Urothelium cell line (cell line): ENCODE measurements around the gene RNF41.
"Not testable (repeated sequence)": the region's sequence is repeated elsewhere in the genome, so short reads cannot be mapped to it uniquely, and the experiment has no call there.

Source experiments
- DNase-seq: peaks from one replicate; pipeline ENCODE4 v3.0.0; 2011; ENCODE audit warnings: low spot score, mixed read lengths
- FAIRE-seq: peaks from 2 replicates; lab custom pipeline; 2011; peaks lifted over from hg19 to GRCh38; lab: Jason Lieb, UNC

The RNF41 gene

DNA sequence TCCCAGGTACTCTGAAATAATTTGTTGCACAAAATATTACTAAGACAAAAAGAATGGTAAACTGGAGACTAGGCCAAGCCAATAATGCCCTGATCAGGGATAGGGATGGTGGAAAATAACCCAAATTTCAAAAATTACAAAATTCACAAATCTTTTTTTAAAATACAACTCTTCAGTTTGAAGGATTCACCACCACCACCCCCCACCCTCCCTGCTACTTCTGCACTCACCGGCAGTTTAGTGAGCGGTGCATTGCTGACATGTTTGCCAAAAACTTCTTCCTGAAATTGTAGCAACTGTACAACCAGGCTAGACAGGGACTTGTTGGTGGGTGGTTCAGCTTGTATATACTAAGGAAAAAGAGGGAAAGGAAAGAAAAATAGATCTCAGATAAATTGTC is 34.8 kb downstream of the RNF41 start:
- no peak for FAIRE-seq

DNA sequence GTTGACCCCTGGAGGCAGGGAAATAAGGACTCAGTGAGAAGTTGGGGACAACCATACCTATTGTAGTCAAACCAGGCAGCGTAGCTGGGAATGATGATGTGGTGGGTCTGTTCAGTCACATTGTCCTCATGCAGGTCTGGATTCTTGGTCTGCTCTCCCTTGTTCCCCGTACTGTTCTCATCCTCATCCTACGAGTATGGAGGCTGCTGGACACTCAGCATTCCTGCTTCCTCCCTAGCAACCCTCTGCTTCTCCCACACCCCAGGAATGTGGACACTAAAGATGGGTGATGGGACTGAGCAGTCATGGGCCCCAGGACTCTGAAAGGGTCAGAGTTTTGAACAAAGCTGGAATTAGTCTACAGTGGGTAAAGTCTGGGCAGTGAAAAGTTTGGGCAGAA is 43.4 kb downstream of the RNF41 start:
- DNase-seq = no peak
- no peak for FAIRE-seq

More for the DNA sequence above, 34.8 kb downstream of the RNF41 start:
- DNase-seq = no peak

DNA sequence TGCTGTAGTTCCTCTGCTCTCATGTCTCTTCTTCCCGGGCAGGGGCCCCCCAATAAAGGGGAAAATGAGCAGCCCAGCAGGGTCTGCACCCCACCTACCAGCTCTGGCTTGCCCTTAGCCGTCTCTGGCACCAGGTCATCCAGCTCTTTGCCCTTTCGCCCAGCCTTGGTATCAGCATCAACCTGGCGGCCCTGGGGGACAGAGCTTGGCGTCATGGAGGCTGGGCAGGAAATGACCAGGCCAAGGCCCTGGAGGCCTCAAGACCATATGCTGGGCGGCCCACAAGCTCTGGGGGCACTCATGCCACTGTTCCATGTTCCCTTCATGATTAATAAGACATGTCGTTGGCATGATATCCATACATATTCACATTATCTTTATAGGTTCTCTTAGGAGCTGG is 48.9 kb downstream of the RNF41 start:
- DNase-seq (no peak), FAIRE-seq (no peak)

DNA sequence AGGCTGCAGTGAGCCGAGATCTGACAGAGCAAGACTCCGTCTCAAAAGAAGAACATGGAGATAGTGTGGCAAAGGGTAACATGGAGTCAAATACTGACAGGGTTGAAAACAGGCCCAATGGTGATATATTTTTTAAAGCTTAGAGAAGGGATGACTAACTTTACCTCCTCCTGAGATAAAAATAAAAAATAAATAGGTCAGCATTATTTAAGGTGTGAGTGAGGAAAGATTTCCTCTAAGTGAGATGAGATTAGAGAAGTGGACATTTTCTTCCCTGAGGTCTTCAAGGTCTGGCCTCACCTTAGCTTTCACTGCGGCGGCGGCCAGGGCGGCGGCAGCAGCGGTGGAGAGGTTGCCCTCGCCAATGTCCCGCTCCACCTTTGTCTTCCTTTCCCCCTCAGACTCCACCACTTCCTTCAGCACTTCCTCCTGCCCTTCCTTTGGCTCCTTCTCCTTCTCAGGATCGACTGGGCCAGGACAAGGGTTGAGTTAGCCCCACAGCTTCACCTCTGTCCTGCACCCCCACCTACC is 52.4 kb downstream of the RNF41 start:
- no peak for FAIRE-seq

DNA sequence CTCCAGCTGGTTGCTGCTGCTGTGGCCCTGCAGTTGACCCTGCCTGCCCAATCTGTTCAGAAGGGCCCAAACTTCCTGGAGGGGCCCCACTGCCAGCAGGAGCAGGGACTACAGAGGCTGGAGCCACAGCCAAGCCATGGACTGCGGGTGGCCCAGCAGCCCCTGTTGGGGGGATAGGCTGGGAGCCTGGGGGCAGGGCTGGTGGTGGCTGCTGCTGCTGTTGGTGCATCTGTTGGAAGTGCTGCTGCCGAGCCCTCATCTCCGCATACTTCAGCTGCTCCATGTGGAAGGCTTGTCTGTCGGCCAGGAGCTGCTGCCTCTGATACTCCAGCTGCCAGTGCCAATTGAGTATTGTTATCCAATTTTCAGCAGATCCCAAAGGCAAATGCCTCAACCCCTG is 56.4 kb downstream of the RNF41 start:
- FAIRE-seq (no peak), DNase-seq (no peak)

More for the DNA sequence above, 52.4 kb downstream of the RNF41 start:
- no peak for DNase-seq

DNA sequence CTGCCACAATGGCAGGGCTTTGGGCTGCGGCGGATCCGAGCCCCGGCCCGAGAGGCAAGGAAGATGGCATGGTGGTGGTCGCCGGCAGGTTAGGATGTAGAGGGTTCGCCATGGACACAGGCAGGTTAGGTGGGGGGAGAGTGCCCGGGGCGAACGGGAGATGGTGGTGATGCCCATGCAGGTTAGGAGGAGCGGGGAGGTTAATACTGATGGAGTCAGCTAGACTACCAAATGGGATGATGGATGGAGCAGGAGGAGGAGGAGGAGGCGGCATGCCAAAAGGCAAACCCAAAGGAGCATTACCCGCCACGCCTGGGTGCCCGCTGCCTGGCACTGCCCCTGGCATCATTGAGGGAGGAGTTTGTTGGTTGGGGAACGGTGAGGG is 57.4 kb downstream of the RNF41 start:
- no peak for DNase-seq
- no peak for FAIRE-seq

DNA sequence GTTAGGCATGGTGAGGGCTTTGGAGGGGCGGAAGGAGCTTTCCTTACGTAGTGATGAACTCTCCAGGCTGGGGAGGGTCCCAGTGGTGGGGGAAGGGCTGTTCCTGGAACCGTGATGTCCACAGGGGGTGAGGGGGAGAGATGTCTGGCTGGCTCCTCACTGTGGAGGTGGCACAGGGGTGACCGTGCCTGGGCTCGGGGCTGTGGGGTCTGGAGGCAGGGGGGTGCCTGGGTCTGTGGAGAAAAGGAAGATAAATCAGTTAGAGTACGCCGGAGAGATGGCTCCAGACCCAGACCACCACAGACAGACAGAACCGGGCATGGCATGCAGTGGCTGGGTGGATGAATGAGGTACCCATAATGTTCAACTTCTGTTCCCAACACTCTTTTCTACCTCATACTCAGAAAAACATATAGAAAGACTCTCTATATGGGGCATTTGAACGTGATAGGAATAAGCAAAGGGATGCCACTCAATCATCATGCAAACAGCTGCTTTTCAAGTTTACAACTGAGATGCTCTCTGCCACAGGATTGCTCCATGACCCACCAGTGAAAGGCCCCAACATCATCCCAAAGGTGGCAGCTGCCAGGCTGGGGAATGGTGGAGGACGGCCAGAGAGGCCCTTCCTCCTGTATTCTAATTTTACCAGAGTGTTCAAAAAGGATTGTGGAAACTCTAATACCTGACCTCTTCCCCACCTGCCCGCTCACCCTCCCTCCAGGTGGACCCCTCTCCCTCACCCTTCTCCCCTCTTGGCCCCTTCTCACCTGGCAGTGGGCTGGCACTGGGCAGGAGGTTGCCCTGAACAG is 58.0 kb downstream of the RNF41 start:
- no peak for FAIRE-seq
- no peak for DNase-seq

DNA sequence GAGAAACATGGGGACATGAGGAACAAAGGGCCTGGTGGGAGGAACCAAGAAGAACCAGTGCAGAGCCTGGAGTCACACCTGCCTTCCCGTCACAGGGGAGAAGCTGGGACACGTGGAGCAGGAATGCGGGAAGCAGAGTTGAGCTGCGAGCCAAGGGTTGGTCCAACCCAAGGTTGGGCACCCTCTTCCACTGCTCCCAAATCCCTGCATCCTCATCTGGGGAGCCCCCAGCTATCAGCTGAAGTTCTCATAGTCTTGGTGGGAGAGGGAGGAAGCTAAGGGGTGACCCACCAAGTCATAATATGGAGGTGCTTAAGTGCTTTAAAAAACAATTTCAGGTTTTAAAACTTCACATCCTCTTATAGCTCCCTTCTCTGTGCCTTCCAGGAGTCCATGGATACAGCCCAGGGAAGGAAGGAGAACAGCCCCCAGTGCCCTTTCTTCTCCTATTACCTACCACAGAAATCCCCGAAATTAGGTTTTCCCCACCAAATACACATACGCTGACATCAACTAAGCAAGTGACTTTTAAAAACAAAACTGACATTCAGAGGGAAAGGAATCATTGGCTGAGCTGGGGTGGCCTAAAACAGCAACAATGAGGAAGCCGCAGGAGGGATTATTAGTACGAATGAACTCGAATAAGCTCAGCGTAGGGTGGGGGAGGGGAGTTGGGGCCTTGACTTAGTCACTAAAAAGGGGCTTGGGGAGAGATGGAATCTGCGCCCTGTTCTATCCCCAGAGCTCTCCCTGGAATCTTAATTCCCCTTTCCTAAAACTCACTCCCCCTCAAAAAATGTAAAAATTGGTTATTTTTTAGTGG is 59.0 kb downstream of the RNF41 start:
- FAIRE-seq (no peak), DNase-seq (no peak)

DNA sequence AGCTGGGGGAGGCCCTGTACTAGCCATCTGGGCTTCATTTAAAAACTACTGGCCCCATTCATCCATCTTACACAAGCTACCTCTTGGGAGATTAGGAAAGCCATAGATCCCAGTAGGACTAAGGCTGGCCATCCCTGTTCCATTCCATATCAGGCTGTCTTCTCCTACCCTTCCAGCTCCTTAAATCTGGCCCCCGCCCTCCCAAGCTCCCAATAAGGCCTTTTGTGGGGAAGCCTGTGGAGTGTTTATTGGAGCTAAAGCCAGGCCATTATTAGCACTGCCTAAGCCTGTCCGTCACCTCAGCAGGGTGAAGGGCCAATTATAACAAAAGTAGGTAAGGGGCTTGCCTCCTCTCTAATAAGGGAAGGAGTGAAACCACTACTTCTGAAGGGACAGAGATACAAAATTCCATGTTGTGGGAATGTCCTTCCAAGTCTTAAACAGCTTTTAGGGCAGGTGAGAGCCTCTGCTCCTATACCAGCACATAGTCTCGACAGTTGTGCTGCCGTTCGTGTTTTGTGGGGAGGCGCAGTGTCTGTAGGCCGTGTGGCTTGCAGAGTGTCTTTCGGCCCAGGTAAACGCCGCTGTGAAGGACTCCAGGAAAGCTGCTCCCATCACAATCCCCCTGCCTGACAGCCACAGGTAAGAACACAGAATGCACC is 59.9 kb downstream of the RNF41 start:
- DNase-seq (no peak), FAIRE-seq (no peak)

DNA sequence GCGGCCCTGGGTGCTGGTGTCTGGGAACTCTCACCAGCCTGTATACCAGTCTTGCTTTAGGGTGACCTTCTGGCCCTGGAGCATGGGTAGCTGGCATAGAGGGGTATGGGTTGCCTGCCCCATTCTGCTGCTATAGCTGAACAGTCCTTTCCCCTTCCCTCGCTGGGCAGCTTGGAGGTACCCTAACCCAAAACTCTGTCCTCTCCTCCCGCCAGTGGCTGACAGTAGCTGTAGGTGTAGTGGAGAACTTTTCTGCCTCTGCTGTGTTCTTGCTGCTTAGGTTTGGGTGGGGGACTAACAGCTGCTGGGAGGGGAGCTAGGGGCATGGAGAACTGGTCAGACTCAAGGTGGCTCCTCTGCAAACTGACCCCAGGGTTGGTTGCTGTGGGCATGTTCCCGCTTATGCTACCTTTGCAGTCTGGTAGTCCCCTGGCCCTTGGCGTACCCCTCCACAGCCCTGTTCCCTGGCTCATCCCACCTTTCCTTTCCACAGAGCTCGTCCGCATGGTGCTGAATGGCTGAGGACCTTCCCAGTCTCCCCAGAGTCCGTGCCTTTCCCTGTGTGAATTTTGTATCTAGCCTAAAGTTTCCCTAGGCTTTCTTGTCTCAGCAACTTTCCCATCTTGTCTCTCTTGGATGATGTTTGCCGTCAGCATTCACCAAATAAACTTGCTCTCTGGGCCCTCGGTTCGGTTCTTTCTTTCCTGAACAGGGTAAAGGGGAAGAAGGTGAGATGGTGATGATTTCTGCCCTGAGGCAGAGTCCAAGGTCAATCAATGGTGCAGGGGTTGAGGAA is 60.6 kb downstream of the RNF41 start:
- DNase-seq = no peak
- FAIRE-seq = no peak

DNA sequence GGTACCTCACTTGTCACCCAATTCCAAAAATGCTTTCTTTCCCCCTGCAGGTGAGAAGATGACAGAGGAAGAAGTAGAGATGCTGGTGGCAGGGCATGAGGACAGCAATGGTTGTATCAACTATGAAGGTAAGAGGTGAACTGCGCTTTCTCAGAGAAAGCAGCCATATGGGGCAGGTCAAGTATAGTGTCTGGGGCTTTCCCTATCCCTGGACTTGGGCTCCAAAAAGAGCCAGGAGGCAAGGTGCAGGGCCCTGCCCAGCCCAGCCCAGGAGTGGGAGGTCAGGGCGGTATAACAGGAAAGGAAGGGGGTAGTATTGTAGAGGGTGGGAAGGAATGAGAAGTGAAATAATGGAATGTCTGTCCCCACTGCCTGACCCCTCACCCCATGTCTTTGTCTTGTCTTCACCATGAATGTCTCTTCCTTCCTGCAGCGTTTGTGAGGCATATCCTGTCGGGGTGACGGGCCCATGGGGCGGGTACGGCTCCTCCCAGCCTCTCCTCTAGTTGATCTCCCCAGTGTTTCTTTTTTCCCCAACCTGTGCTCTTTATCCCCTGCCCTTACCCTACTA is 61.4 kb downstream of the RNF41 start:
- DNase-seq (no peak), FAIRE-seq (no peak)

DNA sequence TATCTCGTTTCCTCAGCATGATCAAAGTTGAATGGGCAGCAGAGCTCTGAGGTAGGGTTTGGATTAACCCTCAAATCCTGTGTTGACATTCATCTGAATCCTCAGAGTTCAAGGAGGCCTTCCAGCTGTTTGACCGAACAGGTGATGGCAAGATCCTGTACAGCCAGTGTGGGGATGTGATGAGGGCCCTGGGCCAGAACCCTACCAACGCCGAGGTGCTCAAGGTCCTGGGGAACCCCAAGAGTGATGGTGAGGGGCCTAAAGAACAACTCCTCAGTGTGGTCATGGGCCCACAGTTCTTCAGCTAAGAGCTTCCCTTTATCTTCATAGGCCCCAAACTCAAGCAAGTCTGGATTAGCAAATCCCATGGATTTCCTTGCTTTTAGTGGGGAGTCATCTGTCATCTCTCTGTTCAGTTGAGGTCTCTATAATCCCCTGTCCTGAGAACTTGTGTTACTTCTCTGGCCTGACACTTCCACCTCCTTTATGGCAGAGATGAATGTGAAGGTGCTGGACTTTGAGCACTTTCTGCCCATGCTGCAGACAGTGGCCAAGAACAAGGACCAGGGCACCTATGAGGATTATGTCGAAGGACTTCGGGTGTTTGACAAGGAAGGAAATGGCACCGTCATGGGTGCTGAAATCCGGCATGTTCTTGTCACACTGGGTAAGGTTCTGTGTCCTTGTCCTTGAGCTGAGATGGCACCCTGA is 62.1 kb downstream of the RNF41 start:
- DNase-seq = no peak
- no peak for FAIRE-seq

DNA sequence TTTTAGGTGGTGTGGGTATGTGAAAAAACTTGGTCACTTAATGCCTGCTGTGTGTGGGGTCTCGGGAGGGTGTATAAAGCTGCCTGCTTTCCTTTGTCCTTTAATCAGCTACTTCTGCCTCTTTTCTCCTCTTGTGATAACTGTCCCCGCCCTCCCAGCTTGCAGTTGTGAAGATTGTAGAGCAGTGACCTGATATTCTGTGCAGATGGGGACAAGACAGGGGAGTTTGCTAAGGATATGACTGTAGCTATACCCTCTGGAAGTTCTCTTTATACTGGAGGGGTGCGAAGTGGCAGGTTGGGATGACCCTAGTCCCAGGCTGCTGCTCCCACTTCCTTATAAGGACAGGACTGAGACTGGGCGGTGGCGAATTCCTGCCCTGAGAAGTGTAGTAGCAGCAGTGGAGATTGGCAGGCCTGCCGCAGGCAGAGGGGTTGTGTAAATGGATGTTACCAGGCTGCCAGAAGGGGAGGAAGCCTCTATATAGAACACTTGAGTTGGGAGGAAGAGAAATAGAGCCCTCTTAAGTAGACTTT is 62.7 kb downstream of the RNF41 start:
- FAIRE-seq (no peak), DNase-seq (peak; percentile 43)

DNA sequence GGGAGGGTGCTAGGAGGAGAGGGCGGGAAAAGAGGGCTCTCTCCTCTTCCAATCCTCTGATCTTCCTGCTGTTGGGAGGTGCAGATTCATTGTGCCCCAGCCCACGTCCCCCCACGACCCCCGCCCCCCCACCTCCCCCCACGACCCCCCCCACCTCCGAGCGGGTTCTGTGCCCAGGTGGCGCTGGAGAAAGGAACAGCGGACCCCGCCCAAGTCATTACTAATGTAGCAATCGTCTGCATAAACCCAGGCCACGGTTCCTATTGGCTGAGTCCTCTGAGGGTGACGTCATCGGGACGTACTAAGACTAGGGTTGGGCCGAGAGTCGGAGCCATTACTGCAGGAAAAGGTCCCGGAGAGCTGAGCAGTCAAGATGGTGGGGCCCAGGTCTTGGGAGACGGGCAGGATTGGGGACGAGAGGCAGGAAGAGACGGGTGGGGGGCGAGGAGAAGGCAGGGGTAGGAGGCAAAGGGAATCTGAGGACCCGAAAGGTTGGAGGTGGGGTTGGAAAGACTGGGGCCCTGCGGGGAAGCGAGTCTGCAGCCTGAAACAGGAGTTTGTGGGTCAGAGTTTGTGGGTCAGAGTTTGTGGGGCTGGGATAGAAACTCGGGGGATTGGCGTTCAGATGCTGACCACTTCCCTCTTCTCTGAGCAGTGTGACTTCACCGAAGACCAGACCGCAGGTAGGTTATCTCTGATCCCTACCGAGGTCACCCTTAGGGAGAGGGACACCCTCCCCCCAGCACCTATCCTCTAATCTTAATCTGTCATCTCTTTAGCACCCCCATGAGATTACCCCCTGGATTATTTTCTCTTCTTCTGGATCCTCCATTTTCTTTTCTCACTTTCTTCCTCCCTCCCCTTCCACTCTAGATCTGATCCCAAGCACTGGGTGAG is 63.4 kb downstream of the RNF41 start, which contains the start of gene MYL6:
Gene MYL6 (plus strand): TSS at position 331 of the 897 bp plus-strand sequence. CDS start 43 bp downstream, at position 374.
- DNase-seq (peak; percentile 95), FAIRE-seq (no peak)

DNA sequence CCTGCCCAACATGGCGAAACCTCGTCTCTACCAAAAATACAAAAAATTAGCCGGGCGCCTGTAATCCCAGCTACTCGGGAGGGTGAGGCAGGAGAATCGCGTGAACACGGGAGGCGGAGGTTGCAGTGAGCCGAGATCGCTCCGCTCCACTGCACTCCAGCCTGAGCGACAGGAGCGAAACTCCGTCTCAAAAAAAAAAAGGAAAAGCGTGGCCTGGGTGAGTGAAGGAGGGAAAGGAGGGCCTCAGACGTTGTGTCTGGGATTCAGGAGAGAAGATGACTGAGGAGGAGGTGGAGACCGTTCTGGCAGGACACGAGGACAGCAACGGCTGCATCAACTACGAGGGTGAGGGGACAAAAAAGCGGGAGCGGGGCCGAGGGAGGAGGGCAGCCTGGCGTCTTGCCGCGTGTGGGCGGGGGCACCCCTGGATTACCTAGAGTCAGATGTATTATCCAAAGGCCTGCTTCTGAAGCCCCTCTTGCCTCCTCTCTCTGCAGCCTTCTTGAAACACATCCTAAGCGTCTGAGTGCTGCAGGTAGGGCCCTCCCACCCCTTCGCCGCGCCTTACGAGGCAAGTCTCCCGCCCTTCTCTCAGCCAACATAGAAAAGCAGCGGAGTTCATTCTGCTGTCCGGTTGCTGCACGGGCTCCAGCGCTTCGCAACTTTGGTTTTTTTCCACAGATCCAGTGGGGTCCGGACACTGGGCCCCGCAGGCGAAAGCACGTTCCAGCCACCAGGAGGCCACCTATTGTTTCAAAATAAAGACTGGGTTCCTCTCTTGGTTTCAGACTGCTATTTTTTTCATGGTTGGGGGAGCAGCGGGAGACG is 64.3 kb downstream of the RNF41 start:
- FAIRE-seq (no peak), DNase-seq (peak; percentile 82)

DNA sequence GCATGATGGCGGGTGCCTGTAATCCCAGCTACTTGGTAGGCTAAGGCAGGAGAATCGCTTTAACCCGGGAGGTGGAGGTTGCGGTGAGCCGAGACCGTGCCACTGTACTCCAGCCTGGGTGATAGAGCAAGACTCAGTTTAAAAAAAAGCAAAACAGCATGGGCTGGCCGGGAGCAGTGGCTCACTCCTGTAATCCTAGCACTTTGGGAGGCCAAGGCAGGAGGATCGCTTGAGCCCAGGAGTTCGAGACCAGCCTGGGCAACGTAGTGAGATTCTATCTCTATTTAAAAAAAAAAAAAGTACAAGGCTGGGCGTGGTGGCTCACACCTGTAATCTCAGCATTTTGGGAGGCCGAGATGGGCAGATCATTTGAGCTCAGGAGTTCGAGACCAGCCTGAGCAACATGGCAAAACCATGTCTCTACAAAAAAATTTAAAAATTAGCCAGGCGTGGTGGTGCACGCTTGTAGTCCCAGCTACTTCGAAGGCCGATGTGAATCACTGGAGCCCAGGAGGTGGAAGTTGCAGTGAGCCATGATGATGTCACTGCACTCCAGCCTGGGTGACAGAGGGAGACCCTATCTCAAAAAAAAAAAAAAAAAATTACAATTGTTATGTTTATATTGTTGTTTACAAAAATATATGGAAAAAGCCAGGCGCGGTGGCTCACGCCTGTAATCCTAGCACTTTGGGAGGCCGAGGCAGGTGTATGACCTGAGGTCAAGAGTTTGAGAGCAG is 65.1 kb downstream of the RNF41 start:
- not testable (repeated sequence) for FAIRE-seq, DNase-seq
